Kidney epithelial cell (primary cell): ENCODE measurements around the gene DHRS3. TPM values are rescaled to one million over a fixed set of nuclear protein-coding genes. Genes with fewer than 3 reads are reported as not detected.

Source experiments
- DNase-seq: peaks from one replicate; pipeline ENCODE4 v3.0.0-alpha.2; 2010; ENCODE audit warnings: low read depth
- H3K27me3 ChIP-seq: 2 replicates; pipeline ENCODE4 v1.6.0; 2011; ENCODE audit warnings: low read length; ENCODE audit not compliant: control insufficient read depth, insufficient read depth
- H3K36me3 ChIP-seq: 2 replicates; pipeline ENCODE4 v1.5.1; 2011; ENCODE audit warnings: low read length; ENCODE audit not compliant: control insufficient read depth, insufficient read depth
- H3K4me3 ChIP-seq: 2 replicates; pipeline ENCODE4 v1.5.1; 2011; ENCODE audit warnings: low read depth, mild to moderate bottlenecking, control low read depth, low read length
- CTCF ChIP-seq: IDR thresholded peaks from 2 replicates; pipeline ENCODE4 v1.5.1; 2011; ENCODE audit warnings: mild to moderate bottlenecking, moderate library complexity, low read length, control low read depth, inconsistent platforms; ENCODE audit not compliant: insufficient read depth, poor library complexity, severe bottlenecking
- total RNA-seq: library from RNA; depleted of rRNA; stranded (reverse); fragments of >200 nt; gene quantifications from 2 replicates; pipeline ENCODE4 v1.2.3, GENCODE V29; 2015

DHRS3 gene
- total RNA-seq, 1 donor from 2014 or later, result 37.4 TPM

DNA sequence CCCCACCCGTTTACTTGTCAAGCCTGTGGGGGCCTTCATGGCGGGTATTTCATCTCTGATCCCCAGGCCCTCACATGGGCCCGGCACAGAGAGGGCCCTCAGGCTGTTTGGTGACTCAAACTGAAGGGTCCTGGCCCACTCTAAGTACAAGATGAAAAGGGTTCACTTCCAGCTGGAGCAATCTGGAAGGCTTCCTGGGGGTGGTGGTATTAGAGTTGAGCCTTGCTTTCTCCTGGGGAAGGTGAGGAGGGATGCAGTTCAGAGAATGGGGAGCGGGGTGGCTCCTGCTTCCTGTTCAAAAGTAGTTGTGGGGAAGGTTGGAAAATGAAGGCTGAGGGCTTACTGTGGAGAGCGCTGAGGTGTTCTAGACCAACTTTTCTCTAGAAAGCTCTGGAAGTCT lies 47.7 kb downstream of the DHRS3 start:
- DNase-seq, result no peak
- H3K36me3 ChIP-seq, result peaks cover 1% of the 10 kb centered on the region
- no peak for TF ChIP-seq CTCF
- H3K27me3 ChIP-seq, result no peaks in the 10 kb centered on the region
- H3K4me3 ChIP-seq, result no peak overlapping the region

- Histone ChIP-seq H3K4me3 (no peak overlapping the region), H3K27me3 (no peaks in the 10 kb centered on the region), H3K36me3 (peaks cover 1% of the 10 kb centered on the region)
- no peak for TF ChIP-seq CTCF
- no peak for DNase-seq
These were observed 49.8 kb downstream of the DHRS3 start for GRCh38 chr1:12568009-12568767.

GRCh38 chr1:12567288-12567819 lies 50.7 kb downstream of the DHRS3 start:
- H3K36me3 ChIP-seq, result peaks cover 1% of the 10 kb centered on the region
- H3K27me3 ChIP-seq, result no peaks in the 10 kb centered on the region
- no peak overlapping the region for H3K4me3 ChIP-seq
- TF ChIP-seq CTCF, result no peak
- DNase-seq, result no peak

- Histone ChIP-seq H3K27me3 (no peaks in the 10 kb centered on the region), H3K36me3 (peaks cover 1% of the 10 kb centered on the region), H3K4me3 (no peak overlapping the region)
- no peak for DNase-seq
- no peak for TF ChIP-seq CTCF
These were observed 51.3 kb downstream of the DHRS3 start for GRCh38 chr1:12566484-12567287.

GRCh38 chr1:12565966-12566352 lies 52.1 kb downstream of the DHRS3 start:
- H3K36me3 ChIP-seq, result peaks cover 1% of the 10 kb centered on the region
- no peak overlapping the region for H3K4me3 ChIP-seq
- H3K27me3 ChIP-seq, result no peaks in the 10 kb centered on the region
- no peak for TF ChIP-seq CTCF
- no peak for DNase-seq
